Posterior vena cava (tissue), 2 donors: ENCODE data around the gene AGPS. TPM values are rescaled to one million over a fixed set of nuclear protein-coding genes. Genes with fewer than 3 reads are reported as not detected.

ENCODE experiments used
- DNase-seq: peaks from one replicate; pipeline ENCODE4 v3.0.0-alpha.2; 2020; ENCODE audit warnings: low spot score
- intact Hi-C, 2 donors: fragments of 100-400 bp; cut with DNase I; formaldehyde crosslinking; loops; one replicate each; pipeline versions ENCODE4 v1.14.1 to v1.14.2; 2022 to 2023
- total RNA-seq, 2 donors: library from RNA; stranded (reverse); fragmentation: NEBNext Ultra II Directional; extraction: Animal tissue kit (Norgen Biotek cat#: 25700); gene quantifications; one replicate each; pipeline ENCODE4 v1.2.1, GENCODE V29; 2021
- donor health status: DM: yes; HTN: yes; CAD: no.
- donor health status: DM: yes; HTN: yes; CAD: no.

AGPS gene
- total RNA-seq, 2 donors from 2014 or later, result 28.5 to 32.8 TPM

- intact Hi-C loops, result no loop called here
- DNase-seq, result no peak
These were observed 163.6 kb downstream of the AGPS start for GRCh38 chr2:177556153-177556552.

GRCh38 chr2:177557794-177558193 is 165.2 kb downstream of the AGPS start:
- intact Hi-C loops, result no loop called here

GRCh38 chr2:177559638-177560037 is 167.1 kb downstream of the AGPS start:
- DNase-seq, result no peak
- intact Hi-C loops, result no loop called here

More at GRCh38 chr2:177557794-177558193, 165.2 kb downstream of the AGPS start:
- no peak for DNase-seq

GRCh38 chr2:177568390-177568789 is 175.8 kb downstream of the AGPS start:
- intact Hi-C loops, result no loop called here
- DNase-seq, result no peak

GRCh38 chr2:177568893-177569292 is 176.3 kb downstream of the AGPS start:
- DNase-seq, result no peak
- intact Hi-C loops, result no loop called here

- intact Hi-C loops, result no loop called here
- no peak for DNase-seq
These were observed 179.7 kb downstream of the AGPS start for GRCh38 chr2:177572236-177572671.

- DNase-seq, result no peak
- intact Hi-C loops, result no loop called here
These were observed 180.5 kb downstream of the AGPS start for GRCh38 chr2:177573120-177573519.

- intact Hi-C loops, result no loop called here
These were observed 181.8 kb downstream of the AGPS start for GRCh38 chr2:177574356-177574755.

GRCh38 chr2:177575358-177575757 is 182.8 kb downstream of the AGPS start:
- intact Hi-C loops, result no loop called here
- no peak for DNase-seq

More at GRCh38 chr2:177574356-177574755, 181.8 kb downstream of the AGPS start:
- DNase-seq, result no peak

- DNase-seq, result no peak
- intact Hi-C loops, result no loop called here
These were observed 184.5 kb downstream of the AGPS start for GRCh38 chr2:177577075-177577474.

GRCh38 chr2:177578454-177578853 is 185.9 kb downstream of the AGPS start:
- DNase-seq, result no peak
- intact Hi-C loops, result no loop called here

- no peak for DNase-seq
- intact Hi-C loops, result no loop called here
These were observed 187.0 kb downstream of the AGPS start for GRCh38 chr2:177579486-177580036.

GRCh38 chr2:177582000-177582399 is 189.4 kb downstream of the AGPS start:
- no peak for DNase-seq
- intact Hi-C loops, result no loop called here

GRCh38 chr2:177584030-177584692 is 191.6 kb downstream of the AGPS start:
- intact Hi-C loops, result no loop called here
- no peak for DNase-seq

GRCh38 chr2:177585234-177585863 is 192.8 kb downstream of the AGPS start:
- intact Hi-C loops, result no loop called here
- DNase-seq, result no peak

- intact Hi-C loops, result no loop called here
- DNase-seq, result no peak
These were observed 193.6 kb downstream of the AGPS start for GRCh38 chr2:177586154-177586553.

- DNase-seq, result no peak
- intact Hi-C loops, result no loop called here
These were observed 194.8 kb downstream of the AGPS start for GRCh38 chr2:177587371-177587770.

- no peak for DNase-seq
- intact Hi-C loops, result no loop called here
These were observed 196.1 kb downstream of the AGPS start for GRCh38 chr2:177588671-177589070.

- intact Hi-C loops, result no loop called here
- DNase-seq, result no peak
These were observed 196.6 kb downstream of the AGPS start for GRCh38 chr2:177589186-177589585.

- intact Hi-C loops, result no loop called here
These were observed 199.8 kb downstream of the AGPS start for GRCh38 chr2:177592397-177592796.

GRCh38 chr2:177592945-177593344 is 200.4 kb downstream of the AGPS start:
- intact Hi-C loops, result no loop called here
- no peak for DNase-seq

More at GRCh38 chr2:177592397-177592796, 199.8 kb downstream of the AGPS start:
- no peak for DNase-seq
